Activated CD8-positive, alpha-beta T cell treated with anti-CD3 and anti-CD28 coated beads for 36 hours (primary cell): Measurements from ENCODE around the gene TMOD2. TPM values are rescaled to one million over a fixed set of nuclear protein-coding genes. Genes with fewer than 3 reads are reported as not detected.
A peak's percentile ranks its signal among the peaks of the same experiment; 100 is the strongest.

Source experiments
- ATAC-seq: fragments of 200-7000 bp; cut with Tn5 transposase; one replicate; pipeline ENCODE4 v1.10.0; 2021; ENCODE audit warnings: mild to moderate bottlenecking, moderate library complexity
- CTCF ChIA-PET: fragments of 350-600 bp; sonication (Branson Sonifier 250); formaldehyde crosslinking; loops from one replicate; lab custom pipeline; 2021; ENCODE audit warnings: antibody characterized with exemption; lab: Charles Lee
- POLR2A ChIA-PET: fragments of 350-600 bp; sonication (Branson Sonifier 250); formaldehyde crosslinking; loops from one replicate; lab custom pipeline; 2021; ENCODE audit warnings: antibody characterized with exemption; lab: Charles Lee
- DNase-seq: peaks from one replicate; pipeline ENCODE4 v3.0.0-alpha.2; 2020
- H3K27ac Mint-ChIP-seq: one replicate; pipeline ENCODE4 v1.8.0; 2021; ENCODE audit warnings: mild to moderate bottlenecking, mixed read lengths
- H3K27me3 Mint-ChIP-seq: one replicate; pipeline ENCODE4 v1.8.0; 2021; ENCODE audit warnings: mixed read lengths
- H3K36me3 Mint-ChIP-seq: one replicate; pipeline ENCODE4 v1.8.0; 2021; ENCODE audit warnings: low read depth, mixed read lengths
- H3K4me1 Mint-ChIP-seq: one replicate; pipeline ENCODE4 v1.8.0; 2021; ENCODE audit warnings: low read depth, mixed read lengths
- H3K4me3 Mint-ChIP-seq: one replicate; pipeline ENCODE4 v1.8.0; 2021; ENCODE audit warnings: mild to moderate bottlenecking, moderate library complexity, mixed read lengths
- H3K9me3 Mint-ChIP-seq: one replicate; pipeline ENCODE4 v1.8.0; 2021; ENCODE audit warnings: mixed read lengths
- intact Hi-C: fragments of 100-400 bp; cut with micrococcal nuclease; formaldehyde crosslinking; loops from one replicate; pipeline ENCODE4 v1.10.0; 2022
- total RNA-seq, 2 experiments: library from RNA; stranded (reverse); gene quantifications; one replicate each; pipeline ENCODE4 v1.2.3, GENCODE V29; 2021
- TF ChIP-seq, protein P1 (sequence below): fragments of 200-600 bp; IDR thresholded peaks from one replicate; pipeline ENCODE4 v1.8.0; 2022; ENCODE audit warnings: antibody characterized with exemption, mild to moderate bottlenecking

Gene TMOD2
- total RNA-seq, 2 experiments from 2014 or later, result 4.8 to 7.0 TPM

DNA sequence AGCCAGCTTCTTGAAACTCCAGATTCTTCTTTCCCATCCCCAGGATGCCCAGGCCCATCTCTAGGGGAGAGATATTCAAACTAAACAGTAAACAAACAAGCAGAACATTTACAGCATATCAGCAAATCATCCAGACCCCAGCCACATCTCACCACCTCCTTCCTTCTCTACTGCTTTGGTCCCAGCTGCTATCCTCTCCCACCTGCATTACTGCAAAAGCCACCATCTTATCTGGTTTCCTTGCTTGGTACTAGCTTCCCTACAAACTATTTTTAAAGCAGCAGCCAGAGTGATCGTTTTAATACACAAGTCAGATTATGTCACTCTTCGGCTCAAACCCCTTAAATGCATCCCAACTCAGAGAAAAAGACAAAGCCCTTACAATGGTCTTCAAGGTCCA lies 18.8 kb upstream of the TMOD2 start:
- POLR2A ChIA-PET, result interaction anchor here (1.9 kb wide), 1 partner anchor 11 kb away, joined by 4 read pairs; no protein-coding TSS in a partner anchor
- no peak overlapping the region for H3K4me3 Mint-ChIP-seq
- peaks cover 2% of the 10 kb centered on the region for H3K9me3 Mint-ChIP-seq

DNA sequence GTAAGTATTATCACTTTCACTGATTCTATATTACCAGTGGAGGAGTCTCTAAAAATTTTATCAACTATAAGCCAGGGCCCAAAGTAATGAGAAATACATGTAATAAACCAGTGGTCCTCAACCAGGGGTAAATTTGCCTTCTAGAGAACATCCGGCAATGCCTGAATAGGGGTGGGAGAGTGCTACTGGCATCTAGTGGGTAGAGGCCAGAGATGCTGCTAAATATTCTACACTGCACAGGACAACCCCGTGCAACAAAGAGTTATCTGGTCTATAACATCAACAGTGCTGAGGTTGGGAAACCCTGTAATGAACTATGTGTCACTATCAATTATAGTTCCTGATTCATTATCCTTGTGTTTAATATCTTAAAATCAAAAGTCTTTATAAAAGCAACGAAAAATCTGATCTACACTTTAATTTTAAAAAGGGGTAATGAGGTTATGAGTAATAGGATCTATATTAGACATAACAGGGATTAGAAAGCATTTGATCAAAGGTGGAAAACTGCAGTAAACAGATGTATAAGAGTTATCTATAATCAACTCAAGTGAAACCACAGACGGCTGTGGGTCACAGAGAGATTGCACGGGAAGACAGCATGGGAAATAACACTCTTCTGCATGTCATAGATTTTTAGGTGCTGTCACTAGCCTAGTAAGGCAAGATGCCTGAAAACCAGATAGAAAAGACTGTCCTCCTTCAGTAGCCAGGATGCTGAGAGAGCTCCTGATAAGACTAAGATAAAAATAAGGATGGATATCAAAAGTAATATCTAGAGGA lies 16.0 kb upstream of the TMOD2 start:
- Mint-ChIP-seq H3K27me3 (no peaks in the 10 kb centered on the region), H3K36me3 (peaks cover 18% of the 10 kb centered on the region), H3K9me3 (peaks cover 2% of the 10 kb centered on the region), H3K4me3 (peak overlapping the region; percentile 82), H3K27ac (peak overlapping the region; percentile 87), H3K4me1 (peaks cover 67% of the 10 kb centered on the region)
- ChIA-PET CTCF (interaction anchor here (1.0 to 9.0 kb wide), 9 partner anchors 8 to 235 kb away, joined by 3 to 92 read pairs (median 6); no protein-coding TSS in a partner anchor), POLR2A (interaction anchor here (1.0 kb wide), 1 partner anchor 13 kb away, joined by 3 read pairs; no protein-coding TSS in a partner anchor)
- ATAC-seq (peak; percentile 45), DNase-seq (peak; percentile 57)
- intact Hi-C loops, result loop anchor here (2.0 to 5.0 kb wide), 2 partner anchors 41 to 83 kb away; no protein-coding TSS in a partner anchor
- TF ChIP-seq, protein P1, sequence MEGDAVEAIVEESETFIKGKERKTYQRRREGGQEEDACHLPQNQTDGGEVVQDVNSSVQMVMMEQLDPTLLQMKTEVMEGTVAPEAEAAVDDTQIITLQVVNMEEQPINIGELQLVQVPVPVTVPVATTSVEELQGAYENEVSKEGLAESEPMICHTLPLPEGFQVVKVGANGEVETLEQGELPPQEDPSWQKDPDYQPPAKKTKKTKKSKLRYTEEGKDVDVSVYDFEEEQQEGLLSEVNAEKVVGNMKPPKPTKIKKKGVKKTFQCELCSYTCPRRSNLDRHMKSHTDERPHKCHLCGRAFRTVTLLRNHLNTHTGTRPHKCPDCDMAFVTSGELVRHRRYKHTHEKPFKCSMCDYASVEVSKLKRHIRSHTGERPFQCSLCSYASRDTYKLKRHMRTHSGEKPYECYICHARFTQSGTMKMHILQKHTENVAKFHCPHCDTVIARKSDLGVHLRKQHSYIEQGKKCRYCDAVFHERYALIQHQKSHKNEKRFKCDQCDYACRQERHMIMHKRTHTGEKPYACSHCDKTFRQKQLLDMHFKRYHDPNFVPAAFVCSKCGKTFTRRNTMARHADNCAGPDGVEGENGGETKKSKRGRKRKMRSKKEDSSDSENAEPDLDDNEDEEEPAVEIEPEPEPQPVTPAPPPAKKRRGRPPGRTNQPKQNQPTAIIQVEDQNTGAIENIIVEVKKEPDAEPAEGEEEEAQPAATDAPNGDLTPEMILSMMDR, result peak; percentile 53

More for the DNA sequence above, 18.8 kb upstream of the TMOD2 start:
- DNase-seq (no peak), ATAC-seq (no peak)
- TF ChIP-seq, protein P1, result no peak
- Mint-ChIP-seq H3K27me3 (no peaks in the 10 kb centered on the region), H3K36me3 (peaks cover 18% of the 10 kb centered on the region), H3K27ac (peak overlapping the region; percentile 89), H3K4me1 (peaks cover 73% of the 10 kb centered on the region)
- intact Hi-C loops, result loop anchor here (5.0 kb wide), 1 partner anchor 45 kb away; no protein-coding TSS in a partner anchor
- CTCF ChIA-PET, result interaction anchor here (0.8 to 9.0 kb wide), 6 partner anchors 33 to 155 kb away, joined by 3 to 92 read pairs (median 4); no protein-coding TSS in a partner anchor

DNA sequence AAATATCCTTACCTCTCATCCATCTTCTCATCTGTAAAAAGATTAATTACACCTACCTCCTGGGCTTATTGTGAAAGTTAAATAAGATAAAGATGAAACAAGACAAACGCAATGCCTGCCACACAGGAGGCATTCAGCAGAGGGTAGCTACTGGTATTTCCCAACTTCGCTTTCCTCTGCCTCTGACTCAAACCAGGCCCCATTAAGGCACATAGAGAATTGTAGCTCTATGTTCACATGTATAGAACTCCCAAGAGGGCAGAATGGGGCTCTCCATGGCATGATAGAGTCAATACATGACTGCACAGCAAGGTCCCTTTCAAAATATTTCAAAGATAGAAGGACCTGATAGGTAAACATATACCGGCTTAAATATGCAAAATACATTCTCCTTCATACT lies 15.3 kb upstream of the TMOD2 start:
- DNase-seq (peak; percentile 48), ATAC-seq (peak; percentile 27)
- ChIA-PET POLR2A (interaction anchor here (0.6 to 2.3 kb wide), 8 partner anchors 11 to 102 kb away, joined by 3 to 19 read pairs (median 3); partner anchors contain the start of genes SCG3 and TMOD2), CTCF (interaction anchor here (0.8 to 9.0 kb wide), 9 partner anchors 8 to 130 kb away, joined by 3 to 92 read pairs (median 4); no protein-coding TSS in a partner anchor)
- Mint-ChIP-seq H3K27ac (peak overlapping the region; percentile 87), H3K36me3 (peaks cover 13% of the 10 kb centered on the region), H3K27me3 (no peaks in the 10 kb centered on the region), H3K4me3 (peak overlapping the region; percentile 82), H3K9me3 (no peaks in the 10 kb centered on the region), H3K4me1 (peaks cover 60% of the 10 kb centered on the region)
- intact Hi-C loops, result loop anchor here (2.0 to 5.0 kb wide), 2 partner anchors 41 to 84 kb away; no protein-coding TSS in a partner anchor
- TF ChIP-seq, protein P1, result no peak

DNA sequence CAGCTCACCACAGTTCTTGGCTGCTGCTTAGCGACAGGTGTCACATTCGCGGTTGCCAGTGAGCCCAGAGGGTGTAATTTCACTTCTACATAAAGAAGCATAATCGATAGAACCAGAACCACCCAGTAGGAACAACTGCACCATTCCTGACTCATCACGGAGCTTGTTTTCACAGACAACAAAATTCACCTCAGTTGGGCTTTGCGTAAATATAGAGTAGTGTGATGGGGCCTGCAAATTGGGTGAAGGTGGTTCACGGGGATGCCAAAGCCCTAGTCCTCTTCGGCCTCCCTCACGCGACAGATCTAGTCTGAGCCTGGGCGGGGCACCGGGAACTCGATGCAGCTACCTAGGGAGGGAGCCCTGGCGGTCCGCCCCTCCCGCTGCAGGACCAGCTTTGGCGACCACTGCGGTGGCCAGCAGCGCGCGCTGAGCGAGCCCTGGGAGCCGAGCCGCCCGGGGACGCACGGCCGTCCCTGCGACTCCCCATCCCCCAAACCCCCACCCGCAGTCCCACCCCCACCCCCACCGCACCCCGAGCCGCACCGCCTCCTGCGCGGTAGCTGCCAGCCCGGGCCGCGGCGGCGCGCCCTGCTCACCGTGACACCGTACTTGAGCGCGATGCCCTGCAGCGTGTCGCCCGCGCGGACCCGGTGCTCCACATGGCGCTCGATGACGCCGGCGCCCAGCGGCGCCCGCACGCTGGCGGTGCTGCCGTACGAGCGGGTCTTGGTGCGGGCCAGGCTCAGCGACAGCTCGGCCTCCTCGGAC lies 14.5 kb upstream of the TMOD2 start:
- TF ChIP-seq, protein P1, result no peak
- H3K27ac Mint-ChIP-seq, result peak overlapping the region; percentile 87
- H3K9me3 Mint-ChIP-seq, result no peaks in the 10 kb centered on the region
- H3K27me3 Mint-ChIP-seq, result no peaks in the 10 kb centered on the region
- H3K36me3 Mint-ChIP-seq, result peaks cover 13% of the 10 kb centered on the region
- intact Hi-C loops, result loop anchor here (2.0 to 5.0 kb wide), 2 partner anchors 40 to 85 kb away; no protein-coding TSS in a partner anchor
- DNase-seq (peak; percentile 68), ATAC-seq (peak; percentile 40)
- H3K4me3 Mint-ChIP-seq, result peak overlapping the region; percentile 82
- CTCF ChIA-PET, result interaction anchor here (0.7 to 9.0 kb wide), 10 partner anchors 9 to 87 kb away, joined by 3 to 92 read pairs (median 4); no protein-coding TSS in a partner anchor
- peaks cover 52% of the 10 kb centered on the region for H3K4me1 Mint-ChIP-seq
- POLR2A ChIA-PET, result interaction anchor here (0.5 to 2.3 kb wide), 21 partner anchors 8 to 235 kb away, joined by 3 to 19 read pairs (median 3); partner anchors contain the start of genes LEO1, SCG3, TMOD2 and TMOD3
